GM18907 (cell line): ENCODE results near the gene BOLA3.
"Not testable (repeated sequence)": the region's sequence is repeated elsewhere in the genome, so short reads cannot be mapped to it uniquely, and the experiment has no call there.

Experiments
- ATAC-seq: cut with Tn5 transposase; IDR thresholded peaks from one replicate; pipeline ENCODE4 v1.9.1; 2021; ENCODE audit warnings: mild to moderate bottlenecking, moderate library complexity; ENCODE audit not compliant: unreplicated experiment

Gene BOLA3

GRCh38 chr2:74105413-74105812 is 42.3 kb downstream of the BOLA3 start:
- no peak for ATAC-seq

- ATAC-seq: no peak
Observed at GRCh38 chr2:74104839-74105238, 42.9 kb downstream of the BOLA3 start.

- ATAC-seq: no peak
Observed at GRCh38 chr2:74103763-74104162, 43.9 kb downstream of the BOLA3 start.

GRCh38 chr2:74102516-74102915 is 45.2 kb downstream of the BOLA3 start:
- no peak for ATAC-seq

- no peak for ATAC-seq
Observed at GRCh38 chr2:74101574-74102300, 46.0 kb downstream of the BOLA3 start.

- ATAC-seq: no peak
Observed at GRCh38 chr2:74100254-74101216, 47.2 kb downstream of the BOLA3 start.

- ATAC-seq: no peak
Observed at GRCh38 chr2:74099835-74100234, 47.9 kb downstream of the BOLA3 start.

- ATAC-seq: no peak
Observed at GRCh38 chr2:74099271-74099670, 48.4 kb downstream of the BOLA3 start.

- no peak for ATAC-seq
Observed at GRCh38 chr2:74097574-74097973, 50.1 kb downstream of the BOLA3 start.

GRCh38 chr2:74096052-74096451 is 51.7 kb downstream of the BOLA3 start:
- no peak for ATAC-seq

- ATAC-seq: no peak
Observed at GRCh38 chr2:74095632-74096031, 52.1 kb downstream of the BOLA3 start.

- ATAC-seq: no peak
Observed at GRCh38 chr2:74094291-74094690, 53.4 kb downstream of the BOLA3 start.

GRCh38 chr2:74093840-74094239 is 53.9 kb downstream of the BOLA3 start:
- no peak for ATAC-seq

GRCh38 chr2:74093426-74093825 is 54.3 kb downstream of the BOLA3 start:
- no peak for ATAC-seq

- no peak for ATAC-seq
Observed at GRCh38 chr2:74092275-74092674, 55.4 kb downstream of the BOLA3 start.

- ATAC-seq: no peak
Observed at GRCh38 chr2:74091391-74091790, 56.3 kb downstream of the BOLA3 start.

- ATAC-seq: no peak
Observed at GRCh38 chr2:74089816-74090745, 57.6 kb downstream of the BOLA3 start.

- not testable (repeated sequence) for ATAC-seq
Observed at GRCh38 chr2:74088676-74089075, 59.0 kb downstream of the BOLA3 start.

- ATAC-seq: no peak
Observed at GRCh38 chr2:74087696-74088095, 60.0 kb downstream of the BOLA3 start.

- no peak for ATAC-seq
Observed at GRCh38 chr2:74086021-74086420, 61.7 kb downstream of the BOLA3 start.
